ENCODE data around the gene TMEM125.

TMEM125 gene

GRCh38 chr1:43300378-43301094, 30.8 kb downstream of the TMEM125 start, which contains the start of gene TIE1:
TSS of gene TIE1 (plus strand) at chr1:43300982. CDS start at chr1:43301072, 90 bp downstream.
- H3K27ac ChIP-seq (ENCODE audit: low read length): no peak within 1 kb of the TSS
- no peaks in the 10 kb centered on the region for H3K36me3 ChIP-seq (ENCODE audit: control insufficient read depth, low read depth, low read length)
- peaks cover 13% of the 10 kb centered on the region for H3K4me1 ChIP-seq (ENCODE audit: control insufficient read depth, low read depth, low read length)
- H3K27me3 ChIP-seq (ENCODE audit: control insufficient read depth, insufficient read depth, low read length): no peaks in the 10 kb centered on the region
- H3K4me3 ChIP-seq (ENCODE audit: low read length): no peak within 1 kb of the TSS
- H3K9me3 ChIP-seq (ENCODE audit: control insufficient read depth, low read depth, low read length): no peaks in the 10 kb centered on the region
- no peak within 1 kb of the TSS for H3K9ac ChIP-seq (ENCODE audit: low read length)

DNA sequence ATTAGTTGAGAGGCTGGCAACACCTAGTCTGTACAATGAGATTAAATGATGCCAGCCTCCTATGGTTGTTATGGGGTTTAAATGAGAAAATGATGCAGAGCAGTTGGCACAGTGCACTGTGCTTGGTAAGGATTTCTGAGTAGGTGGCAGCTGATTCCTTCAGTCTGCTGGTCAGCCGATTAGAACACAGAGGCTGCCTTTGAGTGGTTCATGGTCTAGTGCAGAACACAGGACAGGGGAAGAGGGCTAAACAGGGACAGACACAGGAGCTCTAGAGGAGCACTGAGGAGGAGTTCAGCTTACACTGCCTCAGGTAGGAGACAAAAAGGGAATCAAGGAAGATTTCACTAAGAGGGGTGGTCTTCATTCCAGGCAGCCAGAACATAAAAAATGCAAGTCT, 32.4 kb downstream of the TMEM125 start:
- Histone ChIP-seq H3K27ac (ENCODE audit: low read length) (no peak overlapping the region), H3K4me1 (ENCODE audit: control insufficient read depth, low read depth, low read length) (peaks cover under 1% of the 10 kb centered on the region), H3K4me3 (ENCODE audit: low read length) (no peak overlapping the region), H3K27me3 (ENCODE audit: control insufficient read depth, insufficient read depth, low read length) (no peaks in the 10 kb centered on the region), H3K36me3 (ENCODE audit: control insufficient read depth, low read depth, low read length) (no peaks in the 10 kb centered on the region), H3K9ac (ENCODE audit: low read length) (no peak overlapping the region), H3K9me3 (ENCODE audit: control insufficient read depth, low read depth, low read length) (no peaks in the 10 kb centered on the region)

DNA sequence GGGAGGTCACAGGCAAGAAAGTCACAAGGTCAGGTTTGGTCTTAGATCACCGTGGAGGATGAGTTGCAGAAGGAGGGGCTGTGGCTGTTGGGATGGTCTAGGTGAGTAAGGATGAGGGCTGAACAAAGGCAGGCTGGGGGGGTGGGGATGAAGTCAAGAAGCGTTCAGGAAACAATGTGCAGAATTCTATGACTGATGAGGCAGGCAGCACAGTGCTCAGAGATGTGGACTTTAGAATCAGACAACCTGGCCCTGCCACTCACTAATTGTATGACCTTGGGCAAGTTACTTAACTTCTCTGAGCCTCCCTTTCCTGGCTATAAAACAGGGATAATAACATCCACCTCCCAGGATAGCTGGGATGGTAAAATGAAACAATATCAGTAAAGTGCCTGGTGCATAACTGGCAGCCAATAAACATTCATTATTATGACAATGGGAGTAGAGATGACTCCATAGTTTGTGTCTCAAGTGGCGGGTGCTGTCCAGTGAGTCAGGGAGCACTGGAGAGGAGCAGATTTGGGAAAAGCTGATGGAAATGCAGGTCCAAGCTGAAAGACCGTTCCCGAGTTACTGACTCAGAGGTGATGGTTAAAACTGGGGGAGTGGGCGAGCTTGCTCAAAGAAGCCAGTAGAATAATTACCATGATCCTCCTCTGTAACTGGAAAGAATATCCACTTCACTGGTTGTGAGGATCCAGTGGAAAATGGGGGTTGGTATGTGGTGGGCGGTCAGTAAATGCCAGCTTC, 33.1 kb downstream of the TMEM125 start:
- H3K9me3 ChIP-seq (ENCODE audit: control insufficient read depth, low read depth, low read length): no peaks in the 10 kb centered on the region
- no peaks in the 10 kb centered on the region for H3K36me3 ChIP-seq (ENCODE audit: control insufficient read depth, low read depth, low read length)
- H3K4me3 ChIP-seq (ENCODE audit: low read length): no peak overlapping the region
- no peak overlapping the region for H3K27ac ChIP-seq (ENCODE audit: low read length)
- H3K4me1 ChIP-seq (ENCODE audit: control insufficient read depth, low read depth, low read length): no peaks in the 10 kb centered on the region
- no peaks in the 10 kb centered on the region for H3K27me3 ChIP-seq (ENCODE audit: control insufficient read depth, insufficient read depth, low read length)
- no peak overlapping the region for H3K9ac ChIP-seq (ENCODE audit: low read length)

- no peaks in the 10 kb centered on the region for H3K4me1 ChIP-seq (ENCODE audit: control insufficient read depth, low read depth, low read length)
- H3K27me3 ChIP-seq (ENCODE audit: control insufficient read depth, insufficient read depth, low read length): no peaks in the 10 kb centered on the region
- no peaks in the 10 kb centered on the region for H3K9me3 ChIP-seq (ENCODE audit: control insufficient read depth, low read depth, low read length)
- H3K36me3 ChIP-seq (ENCODE audit: control insufficient read depth, low read depth, low read length): no peaks in the 10 kb centered on the region
- H3K27ac ChIP-seq (ENCODE audit: low read length): no peak overlapping the region
- H3K4me3 ChIP-seq (ENCODE audit: low read length): no peak overlapping the region
- H3K9ac ChIP-seq (ENCODE audit: low read length): no peak overlapping the region
These were observed 33.9 kb downstream of the TMEM125 start for GRCh38 chr1:43303471-43304313.

GRCh38 chr1:43304314-43304681, 34.5 kb downstream of the TMEM125 start:
- Histone ChIP-seq H3K27ac (ENCODE audit: low read length) (no peak overlapping the region), H3K27me3 (ENCODE audit: control insufficient read depth, insufficient read depth, low read length) (no peaks in the 10 kb centered on the region), H3K9me3 (ENCODE audit: control insufficient read depth, low read depth, low read length) (no peaks in the 10 kb centered on the region), H3K36me3 (ENCODE audit: control insufficient read depth, low read depth, low read length) (no peaks in the 10 kb centered on the region), H3K9ac (ENCODE audit: low read length) (no peak overlapping the region), H3K4me1 (ENCODE audit: control insufficient read depth, low read depth, low read length) (no peaks in the 10 kb centered on the region), H3K4me3 (ENCODE audit: low read length) (no peak overlapping the region)

DNA sequence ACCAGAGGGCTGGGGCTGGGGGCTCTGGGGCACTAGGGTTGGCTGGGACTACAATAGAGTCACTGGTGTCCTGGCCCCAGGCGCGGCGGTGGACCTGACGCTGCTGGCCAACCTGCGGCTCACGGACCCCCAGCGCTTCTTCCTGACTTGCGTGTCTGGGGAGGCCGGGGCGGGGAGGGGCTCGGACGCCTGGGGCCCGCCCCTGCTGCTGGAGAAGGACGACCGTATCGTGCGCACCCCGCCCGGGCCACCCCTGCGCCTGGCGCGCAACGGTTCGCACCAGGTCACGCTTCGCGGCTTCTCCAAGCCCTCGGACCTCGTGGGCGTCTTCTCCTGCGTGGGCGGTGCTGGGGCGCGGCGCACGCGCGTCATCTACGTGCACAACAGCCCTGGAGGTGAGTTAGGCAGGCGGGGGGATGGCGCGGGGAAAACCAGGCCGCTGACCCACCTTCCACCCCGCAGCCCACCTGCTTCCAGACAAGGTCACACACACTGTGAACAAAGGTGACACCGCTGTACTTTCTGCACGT, 35.1 kb downstream of the TMEM125 start:
- Histone ChIP-seq H3K4me1 (ENCODE audit: control insufficient read depth, low read depth, low read length) (no peaks in the 10 kb centered on the region), H3K4me3 (ENCODE audit: low read length) (no peak overlapping the region), H3K9ac (ENCODE audit: low read length) (no peak overlapping the region), H3K9me3 (ENCODE audit: control insufficient read depth, low read depth, low read length) (no peaks in the 10 kb centered on the region), H3K27me3 (ENCODE audit: control insufficient read depth, insufficient read depth, low read length) (no peaks in the 10 kb centered on the region), H3K27ac (ENCODE audit: low read length) (no peak overlapping the region), H3K36me3 (ENCODE audit: control insufficient read depth, low read depth, low read length) (no peaks in the 10 kb centered on the region)

- Histone ChIP-seq H3K4me3 (ENCODE audit: low read length) (no peak overlapping the region), H3K27ac (ENCODE audit: low read length) (no peak overlapping the region), H3K9ac (ENCODE audit: low read length) (no peak overlapping the region), H3K36me3 (ENCODE audit: control insufficient read depth, low read depth, low read length) (no peaks in the 10 kb centered on the region), H3K27me3 (ENCODE audit: control insufficient read depth, insufficient read depth, low read length) (no peaks in the 10 kb centered on the region), H3K9me3 (ENCODE audit: control insufficient read depth, low read depth, low read length) (no peaks in the 10 kb centered on the region), H3K4me1 (ENCODE audit: control insufficient read depth, low read depth, low read length) (no peaks in the 10 kb centered on the region)
These were observed 35.7 kb downstream of the TMEM125 start for GRCh38 chr1:43305461-43305860.

GRCh38 chr1:43305926-43306687, 36.3 kb downstream of the TMEM125 start:
- Histone ChIP-seq H3K27ac (ENCODE audit: low read length) (no peak overlapping the region), H3K4me3 (ENCODE audit: low read length) (no peak overlapping the region), H3K36me3 (ENCODE audit: control insufficient read depth, low read depth, low read length) (no peaks in the 10 kb centered on the region), H3K27me3 (ENCODE audit: control insufficient read depth, insufficient read depth, low read length) (no peaks in the 10 kb centered on the region), H3K9me3 (ENCODE audit: control insufficient read depth, low read depth, low read length) (no peaks in the 10 kb centered on the region), H3K4me1 (ENCODE audit: control insufficient read depth, low read depth, low read length) (no peaks in the 10 kb centered on the region), H3K9ac (ENCODE audit: low read length) (no peak overlapping the region)

- Histone ChIP-seq H3K9ac (ENCODE audit: low read length) (no peak overlapping the region), H3K36me3 (ENCODE audit: control insufficient read depth, low read depth, low read length) (no peaks in the 10 kb centered on the region), H3K4me1 (ENCODE audit: control insufficient read depth, low read depth, low read length) (no peaks in the 10 kb centered on the region), H3K27me3 (ENCODE audit: control insufficient read depth, insufficient read depth, low read length) (no peaks in the 10 kb centered on the region), H3K27ac (ENCODE audit: low read length) (no peak overlapping the region), H3K4me3 (ENCODE audit: low read length) (no peak overlapping the region), H3K9me3 (ENCODE audit: control insufficient read depth, low read depth, low read length) (no peaks in the 10 kb centered on the region)
These were observed 37.1 kb downstream of the TMEM125 start for GRCh38 chr1:43306688-43307457.

DNA sequence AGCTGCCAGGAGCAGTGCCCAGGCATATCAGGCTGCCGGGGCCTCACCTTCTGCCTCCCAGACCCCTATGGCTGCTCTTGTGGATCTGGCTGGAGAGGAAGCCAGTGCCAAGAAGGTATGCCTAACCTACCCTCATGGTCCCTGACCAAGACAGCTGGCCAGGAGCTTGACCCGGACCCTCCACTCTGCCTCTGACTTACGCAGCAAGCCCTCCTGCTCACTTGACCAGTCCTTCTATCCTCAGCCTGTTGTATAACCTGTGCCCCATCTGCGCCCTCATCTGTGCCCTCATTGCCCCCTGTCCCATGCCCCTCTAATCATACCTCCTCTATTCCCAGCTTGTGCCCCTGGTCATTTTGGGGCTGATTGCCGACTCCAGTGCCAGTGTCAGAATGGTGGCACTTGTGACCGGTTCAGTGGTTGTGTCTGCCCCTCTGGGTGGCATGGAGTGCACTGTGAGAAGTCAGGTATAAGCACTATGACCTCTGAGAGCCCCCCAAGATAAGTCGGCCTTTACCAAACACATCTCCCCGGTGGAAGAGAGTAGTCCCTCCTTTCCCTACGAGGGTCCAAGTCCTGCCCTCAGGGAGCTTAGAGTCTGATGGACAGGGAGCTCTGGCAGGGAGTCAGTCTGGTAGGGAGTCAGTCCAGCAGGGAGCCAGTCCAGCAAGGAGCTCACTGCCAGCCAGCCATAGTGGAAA, 37.8 kb downstream of the TMEM125 start:
- Histone ChIP-seq H3K36me3 (ENCODE audit: control insufficient read depth, low read depth, low read length) (no peaks in the 10 kb centered on the region), H3K27me3 (ENCODE audit: control insufficient read depth, insufficient read depth, low read length) (no peaks in the 10 kb centered on the region), H3K9ac (ENCODE audit: low read length) (no peak overlapping the region), H3K9me3 (ENCODE audit: control insufficient read depth, low read depth, low read length) (no peaks in the 10 kb centered on the region), H3K4me1 (ENCODE audit: control insufficient read depth, low read depth, low read length) (no peaks in the 10 kb centered on the region), H3K27ac (ENCODE audit: low read length) (no peak overlapping the region), H3K4me3 (ENCODE audit: low read length) (no peak overlapping the region)

All from iPS-18a (cell line).